Calu3 (cell line): Measurements from ENCODE around the gene FNDC3A. TPM values are rescaled to one million over a fixed set of nuclear protein-coding genes. Genes with fewer than 3 reads are reported as not detected.

Experiments
- BruUV-seq: library from RNA; stranded (reverse); fragments of 400-500 nt; replicated peaks from 2 replicates; lab custom pipeline; 2021; lab: Mats Ljungman, UMichigan
- CTCF ChIA-PET: fragments of 300-600 bp; sonication (Branson Sonifier 250); formaldehyde crosslinking; loops from one replicate; lab custom pipeline; 2022; ENCODE audit warnings: antibody characterized with exemption; lab: Charles Lee
- DNase-seq: peaks from one replicate; pipeline ENCODE4 v3.0.0; 2022
- H3K27ac Mint-ChIP-seq: one replicate; pipeline ENCODE4 v1.8.0; 2022; ENCODE audit warnings: mixed read lengths; ENCODE audit not compliant: unreplicated experiment
- H3K27me3 Mint-ChIP-seq: one replicate; pipeline ENCODE4 v1.8.0; 2022; ENCODE audit warnings: mixed read lengths; ENCODE audit not compliant: unreplicated experiment
- H3K36me3 Mint-ChIP-seq: one replicate; pipeline ENCODE4 v1.8.0; 2022; ENCODE audit warnings: mild to moderate bottlenecking, moderate library complexity, mixed read lengths; ENCODE audit not compliant: insufficient read depth, unreplicated experiment
- H3K4me1 Mint-ChIP-seq: one replicate; pipeline ENCODE4 v1.8.0; 2022; ENCODE audit warnings: mild to moderate bottlenecking, low read depth, mixed read lengths; ENCODE audit not compliant: unreplicated experiment
- H3K4me3 Mint-ChIP-seq: one replicate; pipeline ENCODE4 v1.8.0; 2022; ENCODE audit warnings: mild to moderate bottlenecking, low read depth, moderate library complexity, mixed read lengths; ENCODE audit not compliant: unreplicated experiment
- H3K9me3 Mint-ChIP-seq: one replicate; pipeline ENCODE4 v1.8.0; 2022; ENCODE audit warnings: low read depth, mixed read lengths; ENCODE audit not compliant: unreplicated experiment
- intact Hi-C: fragments of 100-400 bp; cut with micrococcal nuclease; formaldehyde crosslinking; loops from one replicate; pipeline ENCODE4 v1.10.0; 2022; ENCODE audit not compliant: unreplicated experiment
- total RNA-seq: library from RNA; stranded (reverse); gene quantifications from 2 replicates; pipeline ENCODE4 v1.2.3, GENCODE V29; 2022
- TF ChIP-seq, protein P1 (sequence below): fragments of 200-600 bp; IDR thresholded peaks from one replicate; pipeline ENCODE4 v1.8.0; 2022; ENCODE audit warnings: antibody characterized with exemption; ENCODE audit not compliant: unreplicated experiment

Gene FNDC3A
- total RNA-seq, 1 experiment from 2014 or later = 36.2 TPM

GRCh38 chr13:49023431-49023830, 47.7 kb downstream of the FNDC3A start:
- no peaks in the 10 kb centered on the region for H3K27me3 Mint-ChIP-seq
- no TSS peak for BruUV-seq
- intact Hi-C loops = no loop called here
- no peak for DNase-seq
- H3K9me3 Mint-ChIP-seq = no peaks in the 10 kb centered on the region
- H3K36me3 Mint-ChIP-seq = peaks cover 5% of the 10 kb centered on the region
- no peak overlapping the region for H3K27ac Mint-ChIP-seq
- H3K4me1 Mint-ChIP-seq = no peaks in the 10 kb centered on the region
- H3K4me3 Mint-ChIP-seq = no peak overlapping the region
- CTCF ChIA-PET = no interaction called here
- TF ChIP-seq, protein P1, sequence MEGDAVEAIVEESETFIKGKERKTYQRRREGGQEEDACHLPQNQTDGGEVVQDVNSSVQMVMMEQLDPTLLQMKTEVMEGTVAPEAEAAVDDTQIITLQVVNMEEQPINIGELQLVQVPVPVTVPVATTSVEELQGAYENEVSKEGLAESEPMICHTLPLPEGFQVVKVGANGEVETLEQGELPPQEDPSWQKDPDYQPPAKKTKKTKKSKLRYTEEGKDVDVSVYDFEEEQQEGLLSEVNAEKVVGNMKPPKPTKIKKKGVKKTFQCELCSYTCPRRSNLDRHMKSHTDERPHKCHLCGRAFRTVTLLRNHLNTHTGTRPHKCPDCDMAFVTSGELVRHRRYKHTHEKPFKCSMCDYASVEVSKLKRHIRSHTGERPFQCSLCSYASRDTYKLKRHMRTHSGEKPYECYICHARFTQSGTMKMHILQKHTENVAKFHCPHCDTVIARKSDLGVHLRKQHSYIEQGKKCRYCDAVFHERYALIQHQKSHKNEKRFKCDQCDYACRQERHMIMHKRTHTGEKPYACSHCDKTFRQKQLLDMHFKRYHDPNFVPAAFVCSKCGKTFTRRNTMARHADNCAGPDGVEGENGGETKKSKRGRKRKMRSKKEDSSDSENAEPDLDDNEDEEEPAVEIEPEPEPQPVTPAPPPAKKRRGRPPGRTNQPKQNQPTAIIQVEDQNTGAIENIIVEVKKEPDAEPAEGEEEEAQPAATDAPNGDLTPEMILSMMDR = no peak

- no peak for DNase-seq
- Mint-ChIP-seq H3K4me1 (no peaks in the 10 kb centered on the region), H3K27ac (no peak overlapping the region), H3K36me3 (no peaks in the 10 kb centered on the region), H3K27me3 (no peaks in the 10 kb centered on the region), H3K4me3 (no peak overlapping the region), H3K9me3 (no peaks in the 10 kb centered on the region)
- BruUV-seq = no TSS peak
- CTCF ChIA-PET = no interaction called here
- intact Hi-C loops = no loop called here
- TF ChIP-seq, protein P1 = no peak
Observed at GRCh38 chr13:49026851-49027250, 51.1 kb downstream of the FNDC3A start.

- Mint-ChIP-seq H3K9me3 (no peaks in the 10 kb centered on the region), H3K4me3 (no peak overlapping the region), H3K27me3 (no peaks in the 10 kb centered on the region), H3K27ac (no peak overlapping the region), H3K4me1 (no peaks in the 10 kb centered on the region), H3K36me3 (no peaks in the 10 kb centered on the region)
- CTCF ChIA-PET = no interaction called here
- BruUV-seq = no TSS peak
- intact Hi-C loops = no loop called here
- no peak for DNase-seq
- TF ChIP-seq, protein P1 = no peak
Observed at GRCh38 chr13:49029570-49029969, 53.9 kb downstream of the FNDC3A start.

DNA sequence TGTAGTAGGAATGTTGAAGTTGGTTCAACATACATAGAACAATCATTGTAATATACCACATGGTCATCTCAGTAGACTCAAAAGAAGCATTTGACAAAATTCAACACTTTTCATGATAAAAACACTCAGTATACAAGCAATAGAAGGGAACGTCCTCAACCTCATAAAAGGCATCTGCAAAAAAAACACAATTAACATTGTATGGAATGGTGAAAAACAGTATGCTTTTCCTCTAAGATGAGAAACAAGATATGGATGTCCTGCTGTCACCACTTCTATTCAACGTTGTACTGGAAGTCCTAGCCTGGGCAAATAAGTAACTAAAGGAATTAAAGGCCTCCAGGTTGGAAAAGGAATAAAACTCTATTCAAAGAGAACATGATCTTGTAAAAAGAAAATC, 54.5 kb downstream of the FNDC3A start:
- CTCF ChIA-PET = no interaction called here
- no peak for DNase-seq
- TF ChIP-seq, protein P1 = no peak
- Mint-ChIP-seq H3K9me3 (no peaks in the 10 kb centered on the region), H3K27me3 (no peaks in the 10 kb centered on the region), H3K4me1 (no peaks in the 10 kb centered on the region), H3K36me3 (no peaks in the 10 kb centered on the region), H3K4me3 (no peak overlapping the region), H3K27ac (no peak overlapping the region)
- intact Hi-C loops = no loop called here
- BruUV-seq = no TSS peak
